Epithelial cell of esophagus (primary cell): ENCODE results near the gene ARPC1B.
"Not testable (repeated sequence)": the region's sequence is repeated elsewhere in the genome, so short reads cannot be mapped to it uniquely, and the experiment has no call there.

ENCODE experiments used
- DNase-seq: peaks from one replicate; pipeline ENCODE4 v3.0.0; 2010; ENCODE audit warnings: low read depth
- H3K4me3 ChIP-seq: 2 replicates; pipeline ENCODE4 v1.5.1; 2011; ENCODE audit warnings: mild to moderate bottlenecking, low read length, control low read depth
- CTCF ChIP-seq: IDR thresholded peaks from 2 replicates; pipeline ENCODE4 v1.5.1; 2011; ENCODE audit warnings: low read depth, mild to moderate bottlenecking, low read length, control low read depth, inconsistent platforms; ENCODE audit not compliant: insufficient read depth; ENCODE audit errors: missing control alignments

Gene ARPC1B

DNA sequence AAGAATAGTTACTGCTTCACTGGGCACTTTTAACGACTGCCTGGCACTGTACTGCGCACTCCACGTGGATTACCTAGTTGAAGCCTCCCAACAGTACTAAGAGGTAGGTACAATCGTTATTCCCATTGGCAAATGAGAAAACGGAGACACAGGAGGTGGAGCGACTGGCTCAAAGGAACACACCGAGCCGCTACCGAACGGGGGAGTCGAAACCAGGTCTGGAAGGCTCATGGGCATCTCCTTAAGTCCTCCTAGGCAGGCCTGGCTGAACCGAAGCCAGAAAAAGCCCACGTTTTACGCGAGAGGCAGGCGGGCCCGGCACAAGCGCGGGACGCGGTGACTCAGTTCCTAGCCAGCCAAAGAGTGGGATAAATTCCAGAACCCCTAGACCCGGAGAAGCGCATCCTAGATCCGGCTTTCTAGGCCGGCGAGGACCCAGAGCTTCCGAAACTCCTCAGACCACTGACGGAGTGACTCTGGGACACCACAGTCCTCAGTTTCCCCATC lies 33.4 kb downstream of the ARPC1B start:
- peak; percentile 71 for DNase-seq

GRCh38 chr7:99408379-99409191 lies 34.1 kb downstream of the ARPC1B start, which contains the start of the genes BUD31 and PDAP1:
TSS of gene BUD31 (plus strand) at chr7:99408969. CDS start at chr7:99411093, 2,124 bp downstream.
TSS of gene PDAP1 (minus strand) at chr7:99408597. CDS start at chr7:99408548, 49 bp downstream.
- H3K4me3 ChIP-seq: peak within 1 kb of the TSS; percentile 89
- no peak for TF ChIP-seq CTCF
- peak; percentile 94 for DNase-seq

More for the DNA sequence above, 33.4 kb downstream of the ARPC1B start:
- TF ChIP-seq CTCF: no peak
- peak overlapping the region; percentile 89 for H3K4me3 ChIP-seq

DNA sequence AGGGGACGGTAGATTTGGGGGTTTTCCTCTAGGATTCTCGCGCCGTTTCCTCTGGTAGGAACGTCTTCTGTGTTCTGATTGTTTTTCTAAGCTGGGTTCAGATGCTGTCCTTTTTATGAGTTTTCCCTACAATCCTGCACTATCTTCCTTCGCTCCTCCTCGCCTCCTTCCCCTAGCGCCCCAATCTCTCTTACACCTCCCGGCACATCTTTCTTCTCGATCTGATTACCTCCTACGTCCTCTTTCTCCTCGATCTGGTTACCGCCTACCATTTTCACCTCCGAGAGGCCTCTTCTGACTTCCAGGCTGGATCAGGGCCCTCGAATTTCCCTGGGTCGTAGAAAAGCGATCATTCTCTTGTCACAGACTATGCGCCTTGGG lies 34.7 kb downstream of the ARPC1B start:
- no peak for TF ChIP-seq CTCF
- DNase-seq: no peak
- peak overlapping the region; percentile 89 for H3K4me3 ChIP-seq

DNA sequence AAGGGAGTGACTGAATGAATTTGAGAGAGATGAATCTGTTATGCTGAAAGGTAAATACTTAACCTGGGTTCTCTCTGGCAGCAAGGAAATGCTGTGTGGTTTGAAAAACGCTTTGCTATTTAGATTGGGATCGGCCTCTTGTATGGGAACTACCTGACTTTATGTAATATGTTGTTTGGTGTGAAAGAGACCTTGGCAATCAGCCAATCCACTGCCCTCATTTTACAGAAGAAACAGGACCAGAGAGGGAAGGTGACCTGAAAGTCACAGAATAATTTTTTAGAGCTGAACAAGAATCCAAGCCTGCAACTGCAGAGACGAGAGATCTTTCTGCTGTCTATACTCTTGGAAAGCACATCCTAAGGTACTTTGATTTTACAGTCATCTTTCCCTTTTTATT lies 35.3 kb downstream of the ARPC1B start:
- TF ChIP-seq CTCF: no peak
- H3K4me3 ChIP-seq: peak overlapping the region; percentile 89
- DNase-seq: no peak

DNA sequence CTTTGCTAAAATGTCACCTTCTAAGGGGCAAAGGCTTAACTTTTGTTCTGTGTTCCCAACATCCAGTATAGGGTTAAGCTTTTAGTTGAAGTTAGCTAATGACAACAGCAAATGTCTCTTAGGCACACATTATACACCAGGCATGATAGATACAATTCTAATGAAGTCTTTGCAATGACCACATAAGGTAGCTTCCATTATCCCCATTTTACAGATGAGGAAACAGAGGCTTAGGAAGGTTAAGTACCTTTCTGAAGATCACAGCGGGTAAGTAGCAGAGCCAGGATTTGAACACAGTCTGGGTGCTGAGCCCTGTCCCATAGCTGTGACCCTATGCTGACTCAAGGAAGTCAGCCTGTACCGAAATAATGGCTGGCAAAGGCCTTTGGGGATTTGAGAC lies 36.1 kb downstream of the ARPC1B start:
- TF ChIP-seq CTCF: no peak
- no peak overlapping the region for H3K4me3 ChIP-seq
- no peak for DNase-seq

GRCh38 chr7:99415513-99416127 lies 41.1 kb downstream of the ARPC1B start:
- DNase-seq: peak; percentile 48
- peak; percentile 59 for TF ChIP-seq CTCF

More at GRCh38 chr7:99415513-99416127, 41.1 kb downstream of the ARPC1B start:
- not testable (repeated sequence) for H3K4me3 ChIP-seq
